ENCODE measurements around the gene GLRA3. TPM values are rescaled to one million over a fixed set of nuclear protein-coding genes. Genes with fewer than 3 reads are reported as not detected.

The GLRA3 gene
- total and polyA plus RNA-seq, 2 donors (not counting 3 experiments of a cell fraction or from before 2014, with no cell fraction given): not detected

GRCh38 chr4:174626342-174627008 is 202.6 kb downstream of the GLRA3 start:
- no peak overlapping the region for H3K4me3 ChIP-seq (replicated peaks in 1 of 3; ENCODE audit: insufficient read depth in 1 of 3, low read depth in 1 of 3, low read length in 3 of 3)
- H4K20me1 ChIP-seq (replicated peaks; ENCODE audit: control insufficient read depth, extremely low read depth, insufficient read depth, low read length): no peaks in the 10 kb centered on the region
- H3K9ac ChIP-seq (replicated peaks; ENCODE audit: extremely low read depth, insufficient read depth, low read length): no peak overlapping the region
- no TSS peak for BruUV-seq (replicated peaks)
- no peak for DNase-seq (ENCODE audit: low read depth, low spot score)
- no peak overlapping the region for H3K4me2 ChIP-seq (ENCODE audit: insufficient read depth, low read length)
- H3K27ac ChIP-seq (ENCODE audit: insufficient read depth, low read depth, low read length): no peak overlapping the region
- intact Hi-C loops (cut with micrococcal nuclease) (no loop called here), dilution Hi-C loops (cut with MboI; ENCODE audit: extremely low pct_ligation_motif_present, low sequenced_read_pairs) (no loop called here)
- no peaks in the 10 kb centered on the region for H3K9me3 ChIP-seq (replicated peaks; ENCODE audit: control insufficient read depth, insufficient read depth, low read length)
- no peaks in the 10 kb centered on the region for H3K79me2 ChIP-seq (ENCODE audit: control insufficient read depth, insufficient read depth, low read length)
- H2AFZ ChIP-seq (ENCODE audit: low read depth, low read length): no peak overlapping the region
- H3K27me3 ChIP-seq (ENCODE audit: control insufficient read depth in 2 of 2, insufficient read depth in 2 of 2, low read length in 2 of 2): no peaks in the 10 kb centered on the region
- no peaks in the 10 kb centered on the region for H3K4me1 ChIP-seq (ENCODE audit: control insufficient read depth, extremely low read depth, insufficient read depth, low read length)
- no peak for TF ChIP-seq EZH2 (IDR thresholded peaks at IDR 0.05; ENCODE audit: borderline replicate concordance, low read depth, low read length, severe bottlenecking)
- no peak for TF ChIP-seq MAX (IDR thresholded peaks at IDR 0.05; ENCODE audit: insufficient read depth, insufficient read length)
- TF ChIP-seq GATA2 (IDR thresholded peaks at IDR 0.05; ENCODE audit: insufficient read depth, insufficient read length, low read depth, low read length): no peak
- no peak for FAIRE-seq
- CTCF ChIA-PET: no interaction called here
- no peaks in the 10 kb centered on the region for H3K36me3 ChIP-seq (ENCODE audit: control insufficient read depth in 2 of 2, extremely low read depth in 1 of 2, insufficient read depth in 2 of 2, low read length in 2 of 2)
- POLR2A ChIA-PET: no interaction called here
- no peaks in the 10 kb centered on the region for H3K9me1 ChIP-seq (replicated peaks; ENCODE audit: control insufficient read depth, extremely low read depth, insufficient read depth, low read length)

- H3K27ac ChIP-seq (ENCODE audit: insufficient read depth, low read depth, low read length): no peak overlapping the region
- ChIA-PET POLR2A (no interaction called here), CTCF (no interaction called here)
- dilution Hi-C loops (cut with MboI; ENCODE audit: extremely low pct_ligation_motif_present, low sequenced_read_pairs) (no loop called here), intact Hi-C loops (cut with micrococcal nuclease) (no loop called here)
- no peaks in the 10 kb centered on the region for H3K4me1 ChIP-seq (ENCODE audit: control insufficient read depth, extremely low read depth, insufficient read depth, low read length)
- H2AFZ ChIP-seq (ENCODE audit: low read depth, low read length): no peak overlapping the region
- no peak overlapping the region for H3K4me2 ChIP-seq (ENCODE audit: insufficient read depth, low read length)
- TF ChIP-seq, protein P1, sequence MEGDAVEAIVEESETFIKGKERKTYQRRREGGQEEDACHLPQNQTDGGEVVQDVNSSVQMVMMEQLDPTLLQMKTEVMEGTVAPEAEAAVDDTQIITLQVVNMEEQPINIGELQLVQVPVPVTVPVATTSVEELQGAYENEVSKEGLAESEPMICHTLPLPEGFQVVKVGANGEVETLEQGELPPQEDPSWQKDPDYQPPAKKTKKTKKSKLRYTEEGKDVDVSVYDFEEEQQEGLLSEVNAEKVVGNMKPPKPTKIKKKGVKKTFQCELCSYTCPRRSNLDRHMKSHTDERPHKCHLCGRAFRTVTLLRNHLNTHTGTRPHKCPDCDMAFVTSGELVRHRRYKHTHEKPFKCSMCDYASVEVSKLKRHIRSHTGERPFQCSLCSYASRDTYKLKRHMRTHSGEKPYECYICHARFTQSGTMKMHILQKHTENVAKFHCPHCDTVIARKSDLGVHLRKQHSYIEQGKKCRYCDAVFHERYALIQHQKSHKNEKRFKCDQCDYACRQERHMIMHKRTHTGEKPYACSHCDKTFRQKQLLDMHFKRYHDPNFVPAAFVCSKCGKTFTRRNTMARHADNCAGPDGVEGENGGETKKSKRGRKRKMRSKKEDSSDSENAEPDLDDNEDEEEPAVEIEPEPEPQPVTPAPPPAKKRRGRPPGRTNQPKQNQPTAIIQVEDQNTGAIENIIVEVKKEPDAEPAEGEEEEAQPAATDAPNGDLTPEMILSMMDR (IDR thresholded peaks at IDR 0.05; ENCODE audit: extremely low read depth in 1 of 2, insufficient read depth in 1 of 2, low read depth in 1 of 2, low read length in 2 of 2): no peak
- no peak for TF ChIP-seq JUN (IDR thresholded peaks at IDR 0.05; ENCODE audit: borderline replicate concordance, insufficient read depth, insufficient read length, low read depth)
- no peak for TF ChIP-seq FOS (IDR thresholded peaks at IDR 0.05; ENCODE audit: borderline replicate concordance, insufficient read depth, low read length)
- TF ChIP-seq EZH2 (IDR thresholded peaks at IDR 0.05; ENCODE audit: borderline replicate concordance, low read depth, low read length, severe bottlenecking): no peak
- no peak for TF ChIP-seq MYC (IDR thresholded peaks at IDR 0.05; ENCODE audit: low read depth, low read length)
- TF ChIP-seq POLR2A (IDR thresholded peaks at IDR 0.05; ENCODE audit: low read depth, low read length): no peak
- no peak for TF ChIP-seq POLR2AphosphoS5 (IDR thresholded peaks at IDR 0.05; ENCODE audit: insufficient read depth, low read depth, low read length)
- TF ChIP-seq GATA2 (IDR thresholded peaks at IDR 0.05; ENCODE audit: insufficient read depth, insufficient read length, low read depth, low read length): no peak
- no TSS peak for BruUV-seq (replicated peaks)
- no peaks in the 10 kb centered on the region for H3K79me2 ChIP-seq (ENCODE audit: control insufficient read depth, insufficient read depth, low read length)
- H4K20me1 ChIP-seq (replicated peaks; ENCODE audit: control insufficient read depth, extremely low read depth, insufficient read depth, low read length): no peaks in the 10 kb centered on the region
- DNase-seq (ENCODE audit: low read depth, low spot score) (no peak), FAIRE-seq (no peak)
- no peak overlapping the region for H3K9ac ChIP-seq (replicated peaks; ENCODE audit: extremely low read depth, insufficient read depth, low read length)
- H3K9me3 ChIP-seq (replicated peaks; ENCODE audit: control insufficient read depth, insufficient read depth, low read length): no peaks in the 10 kb centered on the region
- no peaks in the 10 kb centered on the region for H3K27me3 ChIP-seq (ENCODE audit: control insufficient read depth in 2 of 2, insufficient read depth in 2 of 2, low read length in 2 of 2)
- H3K4me3 ChIP-seq (replicated peaks in 1 of 3; ENCODE audit: insufficient read depth in 1 of 3, low read depth in 1 of 3, low read length in 3 of 3): no peak overlapping the region
- H3K36me3 ChIP-seq (ENCODE audit: control insufficient read depth in 2 of 2, extremely low read depth in 1 of 2, insufficient read depth in 2 of 2, low read length in 2 of 2): no peaks in the 10 kb centered on the region
- no peaks in the 10 kb centered on the region for H3K9me1 ChIP-seq (replicated peaks; ENCODE audit: control insufficient read depth, extremely low read depth, insufficient read depth, low read length)
These were observed 212.4 kb downstream of the GLRA3 start for GRCh38 chr4:174616661-174617060.
